GM12892 (cell line): ENCODE results near the gene TMEM51.

ENCODE experiments used
- POLR2A ChIP-seq: IDR thresholded peaks from 2 replicates; pipeline ENCODE4 v1.6.1; 2011; ENCODE audit warnings: low read depth, low read length, control low read depth
- POLR2AphosphoS5 ChIP-seq: IDR thresholded peaks from 2 replicates; pipeline ENCODE4 v1.6.1; 2011; ENCODE audit warnings: low read depth, low read length, control low read depth
- TAF1 ChIP-seq: IDR thresholded peaks from 2 replicates; pipeline ENCODE4 v1.6.1; 2011; ENCODE audit warnings: low read depth, mild to moderate bottlenecking, control low read depth, low read length, borderline replicate concordance

DNA sequence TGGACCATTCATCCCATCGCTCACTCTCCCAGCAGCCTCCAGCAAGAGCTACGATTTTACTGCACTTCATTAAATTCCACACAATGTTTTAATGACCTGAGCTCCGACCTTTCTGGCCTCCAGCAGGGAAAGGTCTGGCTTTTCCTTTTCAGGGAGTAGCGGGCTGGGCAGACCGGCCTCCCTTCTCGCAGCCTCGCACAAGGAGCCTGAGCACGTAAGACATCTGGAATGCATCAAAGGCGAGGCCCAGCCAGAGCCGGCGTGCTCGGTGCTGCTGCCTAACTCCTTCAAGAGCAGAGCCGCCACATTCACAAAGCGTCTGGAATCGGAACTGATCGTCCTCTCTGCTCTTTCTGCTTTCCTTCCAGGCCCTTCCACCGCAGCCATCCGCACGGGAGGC lies 61.0 kb downstream of the TMEM51 start:
- no peak for TF ChIP-seq TAF1
- no peak for TF ChIP-seq POLR2AphosphoS5
- no peak for TF ChIP-seq POLR2A
